Suprapubic skin (tissue), 4 donors: ENCODE results near the gene TREH.

Source experiments
- CTCF ChIP-seq, 2 donors: fragments of 200-600 bp in 1 of 2; fragments of 450-650 bp in 1 of 2; sonication (generic) in 1 of 2; IDR thresholded peaks; one replicate each; pipeline ENCODE4 v1.5.1; 2016 to 2019; ENCODE audit warnings: antibody characterized with exemption in 2 of 2, mild to moderate bottlenecking in 1 of 2, moderate library complexity in 1 of 2
- POLR2A ChIP-seq, 2 donors: fragments of 450-650 bp; IDR thresholded peaks; one replicate each; pipeline ENCODE4 v1.6.1; 2017; ENCODE audit warnings: antibody characterized with exemption in 2 of 2, mild to moderate bottlenecking in 2 of 2, moderate library complexity in 2 of 2
- POLR2AphosphoS5 ChIP-seq, 3 donors: sonication (generic); formaldehyde crosslinking; IDR thresholded peaks; one replicate each; pipeline ENCODE4 v1.6.1; 2017; ENCODE audit warnings: antibody characterized with exemption in 3 of 3

GRCh38 chr11:118657238-118657637, 22.2 kb downstream of the TREH start:
- TF ChIP-seq POLR2A (IDR thresholded peaks at IDR 0.05), result no peak
- no peak for TF ChIP-seq CTCF (IDR thresholded peaks at IDR 0.05)
- TF ChIP-seq POLR2AphosphoS5 (IDR thresholded peaks at IDR 0.05), result no peak
